ENCODE results near the gene VKORC1.
A peak's percentile ranks its signal among the peaks of the same experiment; 100 is the strongest.
"Not testable (repeated sequence)": the region's sequence is repeated elsewhere in the genome, so short reads cannot be mapped to it uniquely, and the experiment has no call there.

VKORC1 gene

DNA sequence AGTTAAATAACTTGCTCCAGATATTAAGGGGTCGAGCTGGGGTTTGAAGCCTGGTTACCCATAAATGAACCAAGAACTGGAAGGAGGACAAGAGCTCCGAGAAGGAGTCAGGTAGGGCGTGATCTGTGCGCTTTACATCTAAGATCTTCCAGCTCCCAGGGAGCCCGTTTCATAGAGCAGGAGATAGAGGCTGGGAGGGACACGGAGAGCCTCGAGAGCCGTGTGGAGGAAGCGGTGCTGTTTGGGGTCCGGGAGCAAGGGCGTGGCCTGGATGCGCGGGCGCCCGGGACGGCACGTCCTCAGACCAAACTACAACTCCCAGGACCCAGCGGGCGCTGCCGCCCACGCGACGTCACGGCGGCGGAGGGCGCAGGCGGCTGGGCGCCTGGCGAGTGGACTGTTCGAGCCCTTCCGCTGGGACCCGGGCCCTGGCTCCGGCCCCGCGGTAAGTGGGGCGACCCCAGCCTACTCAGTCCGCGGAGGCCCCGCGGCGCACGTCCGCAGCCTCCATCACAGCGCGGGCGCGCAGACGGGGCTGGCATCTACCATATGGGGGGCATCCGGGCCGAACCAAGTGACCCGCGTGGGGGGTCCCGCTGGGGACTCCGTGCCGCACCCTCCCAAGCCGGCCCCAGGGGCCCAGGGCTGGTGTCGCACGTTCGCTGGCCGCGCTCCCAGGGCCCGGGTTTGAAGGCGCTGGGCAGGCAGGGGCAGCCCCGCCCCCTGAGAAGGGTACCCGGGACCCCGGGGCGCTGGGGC, 13.6 kb upstream of the VKORC1 start, which contains the start of gene BCKDK:
BCKDK (plus strand) TSS at position 352 of the 759 bp plus-strand sequence. CDS start 838 bp downstream, outside the sequence.
- DNase-seq = peak in 42 of 51 donors; percentile 11 to 84 (median 52)

DNA sequence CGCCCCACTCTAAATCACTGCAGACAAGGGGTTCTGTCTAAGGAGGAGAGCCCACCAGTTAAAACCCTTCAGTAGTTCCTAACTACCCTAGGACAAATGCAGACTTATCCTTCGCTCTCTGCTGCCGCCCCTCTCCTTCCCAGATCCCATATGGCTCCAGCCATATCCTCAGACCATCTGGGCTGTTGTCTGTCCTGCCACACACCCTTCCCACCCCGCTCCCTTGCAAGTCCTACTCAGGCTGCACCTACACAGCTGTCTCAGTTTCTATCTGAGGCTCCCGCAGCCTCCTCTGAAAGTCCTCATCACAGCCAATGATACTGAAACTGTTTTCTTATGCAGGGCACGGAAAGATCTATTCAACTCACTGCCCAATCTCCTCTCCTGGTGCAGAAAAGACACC, 12.9 kb upstream of the VKORC1 start:
- peak in 1 of 51 donors; percentile 26 for DNase-seq

DNA sequence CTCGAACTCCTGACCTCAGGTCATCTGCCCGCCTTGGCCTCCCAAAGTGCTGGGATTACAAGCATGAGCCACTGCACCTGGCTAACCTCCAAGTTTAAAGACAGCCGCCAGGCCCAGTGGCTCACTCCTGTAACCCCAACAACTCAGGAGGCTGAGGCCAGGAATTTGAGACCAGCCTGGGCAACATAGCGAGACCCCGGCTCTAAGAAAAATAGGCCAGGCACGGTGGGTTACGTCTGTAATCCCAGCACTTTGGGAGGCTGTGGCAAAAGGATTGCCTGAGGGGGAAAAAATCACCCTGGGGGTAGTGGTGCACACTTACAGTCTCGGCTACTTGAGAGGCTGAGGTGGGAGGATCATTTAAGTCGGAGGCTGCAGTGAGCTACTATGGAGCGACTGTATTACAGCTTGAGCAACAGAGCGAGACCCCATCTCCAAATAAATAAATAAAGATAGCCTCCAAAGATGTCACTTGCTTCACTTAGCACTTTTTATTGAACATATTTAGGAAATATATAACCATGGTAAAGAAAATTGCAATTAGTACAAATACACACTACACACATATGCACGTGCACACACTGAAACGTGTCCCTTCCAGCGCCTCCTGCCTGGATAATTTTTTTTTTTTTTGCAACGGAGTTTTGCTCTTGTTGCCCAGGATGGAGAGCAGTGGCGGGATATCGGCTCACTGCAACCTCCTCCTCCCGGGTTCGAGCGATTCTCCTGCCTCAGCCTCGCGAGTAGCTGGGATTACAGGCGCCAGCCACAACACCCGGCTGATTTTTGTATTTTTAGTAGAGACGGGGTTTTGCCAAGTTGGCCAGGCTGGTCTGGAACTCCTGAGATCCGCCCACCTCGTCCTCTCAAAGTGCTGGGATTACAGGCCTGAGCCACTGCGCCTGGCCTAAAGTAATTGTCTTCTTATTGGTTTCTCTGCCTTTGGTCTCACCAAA, 12.2 kb upstream of the VKORC1 start:
- DNase-seq = no peak

- DNase-seq = peak in 47 of 51 donors; percentile 16 to 84 (median 69)
Measured at GRCh38 chr16:31105677-31106213, 11.1 kb upstream of the VKORC1 start.

DNA sequence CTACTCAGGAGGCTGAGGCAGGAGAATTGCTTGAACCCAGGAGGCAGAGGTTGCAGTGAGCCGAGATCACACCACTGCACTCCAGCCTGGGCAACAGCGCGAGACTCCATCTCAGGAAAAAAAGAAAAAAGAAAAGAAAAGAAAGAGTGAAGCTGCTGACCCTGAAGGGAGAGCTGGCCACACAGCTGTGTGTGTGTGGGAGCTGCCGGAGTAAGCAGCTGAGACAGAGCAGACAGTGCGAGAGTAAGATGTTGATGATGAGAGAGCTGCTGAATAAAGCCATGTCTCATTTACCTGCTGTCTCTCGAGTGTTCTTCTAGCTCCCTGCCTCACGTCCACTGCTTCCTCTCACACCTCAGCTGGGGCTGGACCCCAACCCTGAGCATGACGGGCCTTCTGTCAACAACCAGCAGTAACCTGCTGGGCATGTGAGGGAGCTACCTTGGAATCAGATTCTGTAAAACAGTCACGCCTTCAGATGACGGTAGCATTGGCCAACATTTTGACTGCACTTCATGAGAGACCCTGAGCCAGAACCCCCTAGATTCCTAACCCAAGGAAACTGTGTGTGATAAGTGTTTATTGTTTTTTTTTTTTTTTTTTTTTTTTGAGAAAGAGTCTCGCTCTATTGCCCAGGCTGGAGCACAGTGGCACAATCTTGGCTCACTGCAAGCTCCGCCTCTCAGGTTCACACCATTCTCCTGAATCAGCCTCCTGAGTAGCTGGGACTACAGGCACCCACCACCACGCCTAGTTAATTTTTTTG, 6.5 kb upstream of the VKORC1 start:
- not testable (repeated sequence) for DNase-seq

DNA sequence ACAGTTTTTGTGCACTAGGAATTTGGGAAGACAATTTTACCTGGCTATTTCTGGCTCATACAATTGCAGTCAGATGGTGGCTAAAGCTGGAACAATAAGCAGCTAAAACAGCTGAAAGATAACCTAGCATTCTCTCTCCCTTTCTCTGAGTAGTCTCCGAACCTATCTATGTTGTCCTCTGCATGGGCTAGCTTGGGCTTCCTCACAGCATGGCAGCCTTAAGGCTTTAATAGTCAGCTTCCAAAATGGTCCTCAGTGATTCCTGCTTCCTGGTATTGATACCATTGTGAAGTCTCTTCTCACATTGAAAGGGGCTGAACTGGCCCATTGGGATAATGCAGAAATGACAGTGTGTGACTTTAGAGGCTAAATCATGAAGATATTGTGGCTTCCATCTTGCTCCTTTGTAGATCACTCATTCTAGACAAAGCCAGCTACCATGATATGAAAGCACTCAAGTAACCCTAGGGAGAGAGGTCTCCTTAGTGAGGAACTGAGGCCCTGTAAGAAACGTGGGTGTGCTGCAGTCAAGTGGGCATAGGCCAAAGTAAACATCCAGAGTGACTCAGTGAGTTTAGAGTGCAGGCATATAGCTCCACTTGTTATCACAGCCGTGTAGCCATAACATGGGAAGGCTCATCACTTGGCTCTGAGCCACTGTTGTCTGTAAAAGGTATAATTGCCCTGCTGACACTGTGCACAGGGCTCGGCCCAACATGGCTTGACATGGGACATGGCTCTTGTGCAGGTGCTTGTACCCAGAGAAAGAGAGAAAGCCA, 5.5 kb upstream of the VKORC1 start:
- DNase-seq = no peak

GRCh38 chr16:31094088-31094423, 541 bp downstream of the VKORC1 start:
- peak in 9 of 51 donors; percentile 23 to 45 (median 30) for DNase-seq

- peak in 37 of 51 donors; percentile 6 to 74 (median 44) for DNase-seq
Measured at GRCh38 chr16:31093132-31093703, 1.4 kb downstream of the VKORC1 start.

DNA sequence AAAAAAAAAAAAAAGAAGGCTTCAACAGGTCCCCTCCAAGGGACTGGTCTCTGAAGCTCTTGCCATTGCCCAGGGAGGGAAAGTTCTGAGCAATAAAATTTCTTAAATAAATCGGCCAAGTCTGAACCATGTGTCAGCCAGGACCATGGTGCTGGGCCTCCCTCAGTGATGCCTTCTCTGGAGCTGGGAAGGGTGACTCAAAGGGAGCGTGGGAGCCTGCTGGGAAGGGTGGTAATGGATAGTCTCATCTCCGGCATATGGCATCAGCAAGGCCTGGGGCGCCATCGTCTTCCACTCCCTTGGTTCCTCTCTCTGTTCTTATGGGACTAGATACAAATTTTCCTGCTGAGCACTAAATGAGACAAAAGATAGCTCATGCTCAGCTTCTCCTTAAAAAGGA, 2.3 kb downstream of the VKORC1 start:
- peak in 1 of 51 donors; percentile 31 for DNase-seq

GRCh38 chr16:31090540-31090939, 4.1 kb downstream of the VKORC1 start:
- no peak for DNase-seq

- no peak for DNase-seq
Measured at GRCh38 chr16:31089199-31089598, 5.4 kb downstream of the VKORC1 start.

DNA sequence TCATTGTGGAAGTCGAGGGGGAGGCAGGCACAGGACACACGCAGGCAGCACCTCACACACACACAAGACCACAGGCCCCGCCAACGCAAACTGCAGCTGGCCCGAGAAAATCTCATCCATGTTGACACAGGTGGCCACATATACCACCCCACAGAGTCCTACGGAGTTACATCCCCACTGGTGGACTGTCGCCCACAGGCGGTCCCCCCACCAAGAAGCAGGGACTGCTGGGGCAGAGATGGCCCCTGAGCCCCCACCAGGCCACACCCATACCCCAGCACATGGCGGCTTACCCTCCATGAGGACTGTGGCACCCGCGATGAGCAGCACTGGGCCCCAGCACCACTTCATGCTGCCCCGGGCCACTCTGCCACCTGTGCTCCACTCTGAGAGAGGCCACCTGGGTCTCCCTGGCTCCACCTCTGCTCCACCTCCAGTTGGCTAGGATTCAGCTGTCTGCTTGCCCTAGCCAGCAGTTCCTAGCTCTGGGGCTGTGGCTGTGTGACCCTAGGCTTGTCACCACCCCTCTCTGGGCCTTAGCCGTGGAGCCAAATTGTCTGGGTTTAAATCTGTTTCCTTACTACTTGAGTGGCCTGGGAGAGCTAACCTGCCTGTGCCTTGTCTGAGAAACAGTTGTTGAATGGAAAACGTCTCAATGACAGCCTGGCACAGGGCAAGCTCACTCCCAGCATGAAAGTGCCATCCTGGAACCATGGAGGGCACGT, 6.0 kb downstream of the VKORC1 start, which contains the start of gene PRSS53:
PRSS53 (minus strand) TSS at position 485 of the 725 bp plus-strand sequence; CDS start at position 351, 134 bp downstream.
- no peak for DNase-seq

GRCh38 chr16:31087971-31088370, 6.6 kb downstream of the VKORC1 start:
- DNase-seq = no peak

GRCh38 chr16:31087481-31087880, 7.1 kb downstream of the VKORC1 start:
- no peak for DNase-seq

GRCh38 chr16:31086629-31086906, 8.0 kb downstream of the VKORC1 start:
- DNase-seq = no peak

GRCh38 chr16:31085873-31086628, 8.5 kb downstream of the VKORC1 start:
- DNase-seq = no peak

GRCh38 chr16:31085411-31085810, 9.2 kb downstream of the VKORC1 start:
- DNase-seq = no peak

- no peak for DNase-seq
Measured at GRCh38 chr16:31084584-31085302, 9.9 kb downstream of the VKORC1 start.

All from hypothalamus (tissue), 51 donors.